AG10803 (cell line): ENCODE data around the gene USHBP1.
A peak's percentile ranks its signal among the peaks of the same experiment; 100 is the strongest.

ENCODE experiments used
- DNase-seq: peaks from one replicate; pipeline ENCODE4 v3.0.0; 2010; ENCODE audit warnings: low read depth
- H3K4me3 ChIP-seq: 2 replicates; pipeline ENCODE4 v1.5.1; 2011; ENCODE audit warnings: mild to moderate bottlenecking, low read length, control low read depth
- CTCF ChIP-seq: conservative IDR thresholded peaks from 2 replicates; pipeline ENCODE4 v1.5.1; 2011; ENCODE audit warnings: mild to moderate bottlenecking, low read length, control low read depth, inconsistent platforms

USHBP1 gene

GRCh38 chr19:17214508-17215126 lies 49.9 kb downstream of the USHBP1 start:
- no peak for TF ChIP-seq CTCF
- peak overlapping the region; percentile 84 for H3K4me3 ChIP-seq
- DNase-seq = no peak

- no peak overlapping the region for H3K4me3 ChIP-seq
- no peak for TF ChIP-seq CTCF
- no peak for DNase-seq
Measured at GRCh38 chr19:17213334-17213733, 51.2 kb downstream of the USHBP1 start.

- no peak for TF ChIP-seq CTCF
- no peak overlapping the region for H3K4me3 ChIP-seq
Measured at GRCh38 chr19:17211547-17212446, 52.7 kb downstream of the USHBP1 start.

GRCh38 chr19:17210296-17210695 lies 54.2 kb downstream of the USHBP1 start:
- peak; percentile 10 for DNase-seq
- no peak for TF ChIP-seq CTCF
- no peak overlapping the region for H3K4me3 ChIP-seq

More at GRCh38 chr19:17211547-17212446, 52.7 kb downstream of the USHBP1 start:
- DNase-seq = no peak

GRCh38 chr19:17209126-17210036 lies 55.2 kb downstream of the USHBP1 start:
- DNase-seq = peak; percentile 23
- no peak for TF ChIP-seq CTCF
- no peak overlapping the region for H3K4me3 ChIP-seq

GRCh38 chr19:17206736-17207581 lies 57.6 kb downstream of the USHBP1 start:
- DNase-seq = no peak
- H3K4me3 ChIP-seq = no peak overlapping the region
- TF ChIP-seq CTCF = no peak
